ENCODE measurements around the gene PHACTR1. TPM values are rescaled to one million over a fixed set of nuclear protein-coding genes. Genes with fewer than 3 reads are reported as not detected.

PHACTR1 gene
- total and polyA plus RNA-seq, 2 of the 4 experiments (the other 2 are of a cell fraction), result not detected

DNA sequence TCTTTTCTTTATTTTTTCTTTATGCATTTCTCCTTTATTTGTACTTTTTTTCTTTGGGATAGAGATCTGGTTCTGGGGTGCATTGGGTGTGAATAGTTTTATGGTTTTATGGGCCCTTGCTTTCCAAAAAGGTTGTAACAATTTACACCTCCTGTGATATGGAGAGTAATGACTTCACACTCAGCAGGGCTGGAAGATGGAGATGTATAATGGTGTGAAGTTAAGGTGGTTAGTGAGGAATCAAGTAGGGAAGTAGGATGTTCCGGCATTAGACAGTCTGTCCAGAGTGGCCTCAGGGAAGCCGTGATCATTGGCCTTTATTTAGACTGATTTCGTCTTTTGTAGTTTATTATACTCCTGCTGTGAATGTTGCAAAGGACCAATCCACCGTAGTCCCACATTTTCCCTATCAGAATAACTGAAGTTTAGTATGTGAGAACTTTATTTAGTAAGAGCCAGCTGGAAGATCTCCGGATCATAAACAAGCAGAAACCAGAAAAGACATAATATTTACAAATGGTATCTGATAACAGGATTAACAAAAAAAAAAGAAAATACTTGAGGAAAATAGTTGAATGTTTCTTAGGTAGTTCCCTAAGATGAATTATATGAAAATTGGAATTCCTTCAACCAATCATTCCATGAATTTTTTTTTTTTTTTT is 356.2 kb downstream of the PHACTR1 start:
- H2BK5ac ChIP-seq (ENCODE audit: low read depth, low read length, poor library complexity, severe bottlenecking), result no peak overlapping the region
- no peaks in the 10 kb centered on the region for H3K36me3 ChIP-seq (ENCODE audit: control insufficient read depth, insufficient read depth, low read length)
- H3K9me1 ChIP-seq (ENCODE audit: insufficient read depth, low read length), result no peaks in the 10 kb centered on the region
- H2AK9ac ChIP-seq (replicated peaks; ENCODE audit: low read depth, low read length, poor library complexity), result no peak overlapping the region
- no peak overlapping the region for H4K91ac ChIP-seq (ENCODE audit: insufficient read depth, low read depth, low read length)
- H2BK120ac ChIP-seq (ENCODE audit: low read depth, low read length), result no peak overlapping the region
- no peak overlapping the region for H3K4ac ChIP-seq (ENCODE audit: low read depth, low read length)
- H3K9ac ChIP-seq (ENCODE audit: low read depth, low read length), result no peak overlapping the region
- H3K4me3 ChIP-seq (ENCODE audit: insufficient read depth, low read depth, low read length), result no peak overlapping the region
- no peak overlapping the region for H2AFZ ChIP-seq (replicated peaks; ENCODE audit: low read length, poor library complexity)
- TF ChIP-seq NFE2L2 (IDR thresholded peaks at IDR 0.05; ENCODE audit: low read depth, low read length) (no peak), SMC3 (IDR thresholded peaks at IDR 0.05; ENCODE audit: low read depth, low read length) (no peak)
- TF ChIP-seq, protein P1, sequence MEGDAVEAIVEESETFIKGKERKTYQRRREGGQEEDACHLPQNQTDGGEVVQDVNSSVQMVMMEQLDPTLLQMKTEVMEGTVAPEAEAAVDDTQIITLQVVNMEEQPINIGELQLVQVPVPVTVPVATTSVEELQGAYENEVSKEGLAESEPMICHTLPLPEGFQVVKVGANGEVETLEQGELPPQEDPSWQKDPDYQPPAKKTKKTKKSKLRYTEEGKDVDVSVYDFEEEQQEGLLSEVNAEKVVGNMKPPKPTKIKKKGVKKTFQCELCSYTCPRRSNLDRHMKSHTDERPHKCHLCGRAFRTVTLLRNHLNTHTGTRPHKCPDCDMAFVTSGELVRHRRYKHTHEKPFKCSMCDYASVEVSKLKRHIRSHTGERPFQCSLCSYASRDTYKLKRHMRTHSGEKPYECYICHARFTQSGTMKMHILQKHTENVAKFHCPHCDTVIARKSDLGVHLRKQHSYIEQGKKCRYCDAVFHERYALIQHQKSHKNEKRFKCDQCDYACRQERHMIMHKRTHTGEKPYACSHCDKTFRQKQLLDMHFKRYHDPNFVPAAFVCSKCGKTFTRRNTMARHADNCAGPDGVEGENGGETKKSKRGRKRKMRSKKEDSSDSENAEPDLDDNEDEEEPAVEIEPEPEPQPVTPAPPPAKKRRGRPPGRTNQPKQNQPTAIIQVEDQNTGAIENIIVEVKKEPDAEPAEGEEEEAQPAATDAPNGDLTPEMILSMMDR (conservative IDR thresholded peaks at IDR 0.05; ENCODE audit: low read depth, low read length), result no peak
- no peaks in the 10 kb centered on the region for H3K79me1 ChIP-seq (ENCODE audit: low read depth in 1 of 2, low read length in 2 of 2)
- no peaks in the 10 kb centered on the region for H4K20me1 ChIP-seq (ENCODE audit: insufficient read depth, low read length)
- H3K27ac ChIP-seq (ENCODE audit: insufficient read depth, low read length), result no peak overlapping the region
- dilution Hi-C loops (cut with HindIII; ENCODE audit: low sequenced_read_pairs, unreplicated experiment) (no loop called here), in situ Hi-C loops (cut with MboI; ENCODE audit: low sequenced_read_pairs) (no loop called here), intact Hi-C loops (cut with micrococcal nuclease) (no loop called here)
- H3K56ac ChIP-seq (ENCODE audit: extremely low read depth, insufficient read depth, low read length), result no peak overlapping the region
- no peak overlapping the region for H4K5ac ChIP-seq (ENCODE audit: low read depth, low read length)
- no peak overlapping the region for H3K4me2 ChIP-seq (ENCODE audit: low read depth, low read length)
- no peak overlapping the region for H4K8ac ChIP-seq (ENCODE audit: low read depth in 2 of 2, low read length in 2 of 2)
- H3K27me3 ChIP-seq (ENCODE audit: control insufficient read depth, insufficient read depth, low read length), result no peaks in the 10 kb centered on the region
- H3K9me3 ChIP-seq (ENCODE audit: control insufficient read depth, insufficient read depth, low read length), result 0 out of 2 replicates have a peak, but pooled peaks cover 2% of the 10 kb centered on the region
- no peak overlapping the region for H2AK5ac ChIP-seq (ENCODE audit: low read depth, low read length)
- POLR2A ChIA-PET (ENCODE audit: unreplicated experiment), result interaction anchor here (0.7 kb wide), 1 partner anchor 116 kb away, joined by 6 read pairs; no protein-coding TSS in a partner anchor
- no peak overlapping the region for H3K18ac ChIP-seq (ENCODE audit: low read depth, low read length)
- BruUV-seq (replicated peaks), result no TSS peak
- CTCF ChIA-PET, result no interaction called here
- H2BK15ac ChIP-seq (ENCODE audit: low read depth, low read length), result no peak overlapping the region
- H3K4me1 ChIP-seq (ENCODE audit: control insufficient read depth, insufficient read depth, low read length), result no peaks in the 10 kb centered on the region
- no peak overlapping the region for H3K14ac ChIP-seq (replicated peaks; ENCODE audit: low read depth, low read length)
- no peak overlapping the region for H3K23ac ChIP-seq (ENCODE audit: low read depth, low read length)
- WGBS, 2 experiments (ENCODE audit: extremely low coverage in 2 of 2, insufficient read length in 1 of 2), result no CpG with 5 or more reads among the region's 5 CpGs
- no peak overlapping the region for H2BK20ac ChIP-seq (ENCODE audit: low read depth, low read length)
- no peak for ATAC-seq (ENCODE audit: low read depth)
- DNase-seq, result no peak
